HCT116 (cell line): ENCODE data around the gene ARHGAP8.

Experiments
- CEBPB ChIP-seq: IDR thresholded peaks from 2 replicates; pipeline ENCODE4 v1.6.1; 2012; ENCODE audit warnings: low read depth
- EZH2phosphoT487 ChIP-seq: fragments of 200-600 bp; IDR thresholded peaks from 2 replicates; pipeline ENCODE4 v1.6.1; 2018; ENCODE audit warnings: antibody characterized with exemption, borderline replicate concordance
- FOSL1 ChIP-seq: IDR thresholded peaks from 2 replicates; pipeline ENCODE4 v1.6.1; 2012; ENCODE audit warnings: low read depth
- JUND ChIP-seq: IDR thresholded peaks from 2 replicates; pipeline ENCODE4 v1.6.1; 2012
- POLR2A ChIP-seq: IDR thresholded peaks from 2 replicates; pipeline ENCODE4 v1.7.0; 2011; ENCODE audit warnings: borderline replicate concordance; ENCODE audit not compliant: insufficient read depth, insufficient read length; ENCODE audit errors: extremely low read depth
- RAD21 ChIP-seq: IDR thresholded peaks from 2 replicates; pipeline ENCODE4 v1.6.1; 2012; ENCODE audit warnings: low read depth, mild to moderate bottlenecking
- SP1 ChIP-seq: IDR thresholded peaks from 2 replicates; pipeline ENCODE4 v1.6.1; 2012; ENCODE audit warnings: low read depth
- TCF7L2 ChIP-seq: IDR thresholded peaks from 2 replicates; pipeline ENCODE4 v1.7.0; 2011; ENCODE audit warnings: borderline replicate concordance, inconsistent platforms; ENCODE audit not compliant: insufficient read depth, insufficient read length; ENCODE audit errors: extremely low read depth
- ZFX ChIP-seq: fragments of 450-650 bp; IDR thresholded peaks from 2 replicates; pipeline ENCODE4 v1.6.1; 2017
- ZNF274 ChIP-seq: fragments of 200-500 bp; sonication (Bioruptor generic); IDR thresholded peaks from 2 replicates; pipeline ENCODE4 v1.6.1; 2014; ENCODE audit warnings: mild to moderate bottlenecking, low read depth, low read length, inconsistent platforms
- TF ChIP-seq, protein P1 (sequence below), 3 experiments: fragments of 200-600 bp in 1 of 3; sonication (generic) in 1 of 3; IDR thresholded peaks in 2 of 3; conservative IDR thresholded peaks in 1 of 3; 2 replicates each; pipeline ENCODE4 v1.5.1; 2012 to 2017; ENCODE audit warnings: low read depth in 2 of 3, low read length in 2 of 3, antibody characterized with exemption in 1 of 3, borderline replicate concordance in 1 of 3, control low read depth in 1 of 3, mild to moderate bottlenecking in 1 of 3, mixed read lengths in 1 of 3, mixed run types in 1 of 3, moderate library complexity in 1 of 3; ENCODE audit not compliant: insufficient read depth in 1 of 3
- TF ChIP-seq, protein P2 (sequence below): IDR thresholded peaks from 2 replicates; pipeline ENCODE4 v1.6.1; 2012; ENCODE audit warnings: low read depth
- TF ChIP-seq, protein P3 (sequence below): IDR thresholded peaks from 2 replicates; pipeline ENCODE4 v1.6.1; 2012

DNA sequence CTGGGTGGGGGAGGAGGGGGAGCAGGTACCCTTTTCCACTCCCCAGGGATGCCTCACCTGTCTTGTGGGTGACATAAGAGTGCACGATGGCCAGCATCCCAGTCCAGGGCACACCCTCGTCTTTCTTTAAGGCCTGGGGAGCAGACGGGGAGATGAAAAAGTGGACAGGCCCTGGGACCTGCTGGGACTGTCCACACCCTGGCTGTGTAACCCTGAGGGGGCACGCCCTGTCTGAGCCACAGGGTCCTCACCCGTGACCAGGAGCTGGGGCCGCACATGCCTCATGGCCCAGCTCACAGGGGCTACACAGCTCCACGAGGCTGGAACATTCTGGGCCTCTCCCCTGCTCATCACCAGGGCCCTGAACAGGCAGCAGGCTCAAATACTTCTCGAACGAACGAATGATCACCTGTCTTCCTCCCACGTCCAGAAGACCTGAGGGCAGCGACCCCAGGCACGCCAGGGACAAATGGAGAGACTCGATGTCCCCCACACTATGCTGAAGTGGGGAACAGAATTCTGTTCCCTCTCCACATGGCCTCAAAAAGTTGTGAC lies 133.5 kb downstream of the ARHGAP8 start:
- TF ChIP-seq SP1 (no peak), RAD21 (no peak), CEBPB (no peak), TCF7L2 (no peak), EZH2phosphoT487 (no peak), POLR2A (no peak), JUND (no peak), ZFX (no peak), ZNF274 (no peak), FOSL1 (no peak)
- TF ChIP-seq, protein P1, sequence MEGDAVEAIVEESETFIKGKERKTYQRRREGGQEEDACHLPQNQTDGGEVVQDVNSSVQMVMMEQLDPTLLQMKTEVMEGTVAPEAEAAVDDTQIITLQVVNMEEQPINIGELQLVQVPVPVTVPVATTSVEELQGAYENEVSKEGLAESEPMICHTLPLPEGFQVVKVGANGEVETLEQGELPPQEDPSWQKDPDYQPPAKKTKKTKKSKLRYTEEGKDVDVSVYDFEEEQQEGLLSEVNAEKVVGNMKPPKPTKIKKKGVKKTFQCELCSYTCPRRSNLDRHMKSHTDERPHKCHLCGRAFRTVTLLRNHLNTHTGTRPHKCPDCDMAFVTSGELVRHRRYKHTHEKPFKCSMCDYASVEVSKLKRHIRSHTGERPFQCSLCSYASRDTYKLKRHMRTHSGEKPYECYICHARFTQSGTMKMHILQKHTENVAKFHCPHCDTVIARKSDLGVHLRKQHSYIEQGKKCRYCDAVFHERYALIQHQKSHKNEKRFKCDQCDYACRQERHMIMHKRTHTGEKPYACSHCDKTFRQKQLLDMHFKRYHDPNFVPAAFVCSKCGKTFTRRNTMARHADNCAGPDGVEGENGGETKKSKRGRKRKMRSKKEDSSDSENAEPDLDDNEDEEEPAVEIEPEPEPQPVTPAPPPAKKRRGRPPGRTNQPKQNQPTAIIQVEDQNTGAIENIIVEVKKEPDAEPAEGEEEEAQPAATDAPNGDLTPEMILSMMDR (IDR thresholded peaks at IDR 0.05 in 2 of 3, conservative IDR thresholded peaks at IDR 0.05 in 1 of 3; ENCODE audit: borderline replicate concordance in 1 of 3, insufficient read depth in 1 of 3, low read depth in 2 of 3, low read length in 2 of 3): no peak
- TF ChIP-seq, protein P2, sequence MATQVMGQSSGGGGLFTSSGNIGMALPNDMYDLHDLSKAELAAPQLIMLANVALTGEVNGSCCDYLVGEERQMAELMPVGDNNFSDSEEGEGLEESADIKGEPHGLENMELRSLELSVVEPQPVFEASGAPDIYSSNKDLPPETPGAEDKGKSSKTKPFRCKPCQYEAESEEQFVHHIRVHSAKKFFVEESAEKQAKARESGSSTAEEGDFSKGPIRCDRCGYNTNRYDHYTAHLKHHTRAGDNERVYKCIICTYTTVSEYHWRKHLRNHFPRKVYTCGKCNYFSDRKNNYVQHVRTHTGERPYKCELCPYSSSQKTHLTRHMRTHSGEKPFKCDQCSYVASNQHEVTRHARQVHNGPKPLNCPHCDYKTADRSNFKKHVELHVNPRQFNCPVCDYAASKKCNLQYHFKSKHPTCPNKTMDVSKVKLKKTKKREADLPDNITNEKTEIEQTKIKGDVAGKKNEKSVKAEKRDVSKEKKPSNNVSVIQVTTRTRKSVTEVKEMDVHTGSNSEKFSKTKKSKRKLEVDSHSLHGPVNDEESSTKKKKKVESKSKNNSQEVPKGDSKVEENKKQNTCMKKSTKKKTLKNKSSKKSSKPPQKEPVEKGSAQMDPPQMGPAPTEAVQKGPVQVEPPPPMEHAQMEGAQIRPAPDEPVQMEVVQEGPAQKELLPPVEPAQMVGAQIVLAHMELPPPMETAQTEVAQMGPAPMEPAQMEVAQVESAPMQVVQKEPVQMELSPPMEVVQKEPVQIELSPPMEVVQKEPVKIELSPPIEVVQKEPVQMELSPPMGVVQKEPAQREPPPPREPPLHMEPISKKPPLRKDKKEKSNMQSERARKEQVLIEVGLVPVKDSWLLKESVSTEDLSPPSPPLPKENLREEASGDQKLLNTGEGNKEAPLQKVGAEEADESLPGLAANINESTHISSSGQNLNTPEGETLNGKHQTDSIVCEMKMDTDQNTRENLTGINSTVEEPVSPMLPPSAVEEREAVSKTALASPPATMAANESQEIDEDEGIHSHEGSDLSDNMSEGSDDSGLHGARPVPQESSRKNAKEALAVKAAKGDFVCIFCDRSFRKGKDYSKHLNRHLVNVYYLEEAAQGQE: no peak
- TF ChIP-seq, protein P3, sequence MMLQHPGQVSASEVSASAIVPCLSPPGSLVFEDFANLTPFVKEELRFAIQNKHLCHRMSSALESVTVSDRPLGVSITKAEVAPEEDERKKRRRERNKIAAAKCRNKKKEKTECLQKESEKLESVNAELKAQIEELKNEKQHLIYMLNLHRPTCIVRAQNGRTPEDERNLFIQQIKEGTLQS: no peak
